Esophagus muscularis mucosa (tissue), 4 donors: ENCODE data around the gene ASIC2.

ENCODE experiments used
- CTCF ChIP-seq, 3 experiments: fragments of 200-600 bp in 2 of 3; fragments of 450-650 bp in 1 of 3; sonication (generic) in 2 of 3; IDR thresholded peaks; one replicate each; pipeline ENCODE4 v1.5.1; 2017 to 2019; ENCODE audit warnings: antibody characterized with exemption in 3 of 3, mild to moderate bottlenecking in 2 of 3, moderate library complexity in 1 of 3
- EP300 ChIP-seq: sonication (generic); formaldehyde crosslinking; IDR thresholded peaks from one replicate; pipeline ENCODE4 v1.6.1; 2017; ENCODE audit warnings: antibody characterized with exemption
- POLR2A ChIP-seq: fragments of 450-650 bp; IDR thresholded peaks from one replicate; pipeline ENCODE4 v1.6.1; 2017; ENCODE audit warnings: antibody characterized with exemption, moderate library complexity, mild to moderate bottlenecking, low read depth

- no peak for TF ChIP-seq CTCF (IDR thresholded peaks at IDR 0.05)
- no peak for TF ChIP-seq EP300
- no peak for TF ChIP-seq POLR2A
Measured at GRCh38 chr17:33106525-33107165, 186.4 kb downstream of the ASIC2 start.
